DOHH2 (cell line): Measurements from ENCODE around the gene GMDS.

Source experiments
- H3F3A ChIP-seq: fragments of 200-600 bp; sonication (generic), shearing (Covaris generic); 2 replicates; pipeline ENCODE4 v1.6.0; 2016; ENCODE audit warnings: antibody characterized with exemption, mild to moderate bottlenecking; ENCODE audit not compliant: control insufficient read depth, insufficient read depth
- H3K27ac ChIP-seq: fragments of 200-600 bp; sonication (generic); 2 replicates; pipeline ENCODE4 v1.5.1; 2014; ENCODE audit warnings: low read depth, mild to moderate bottlenecking, low read length, moderate library complexity
- H3K27me3 ChIP-seq: fragments of 200-600 bp; sonication (generic); 2 replicates; pipeline ENCODE4 v1.6.1; 2014; ENCODE audit warnings: mild to moderate bottlenecking, low read length, mixed read lengths; ENCODE audit not compliant: control insufficient read depth
- H3K36me3 ChIP-seq: fragments of 200-600 bp; sonication (generic); 2 replicates; pipeline ENCODE4 v1.6.1; 2014; ENCODE audit warnings: mild to moderate bottlenecking, low read length, moderate library complexity, mixed read lengths; ENCODE audit not compliant: control insufficient read depth
- H3K4me1 ChIP-seq: fragments of 200-600 bp; sonication (generic); 2 replicates; pipeline ENCODE4 v1.6.1; 2014; ENCODE audit warnings: mild to moderate bottlenecking, low read length, mixed read lengths; ENCODE audit not compliant: control insufficient read depth
- H3K4me2 ChIP-seq: fragments of 200-600 bp; sonication (generic); 2 replicates; pipeline ENCODE4 v1.6.0; 2014; ENCODE audit warnings: mild to moderate bottlenecking, low read length, moderate library complexity
- H3K4me3 ChIP-seq: fragments of 200-600 bp; sonication (generic); 2 replicates; pipeline ENCODE4 v1.5.1; 2014; ENCODE audit warnings: mild to moderate bottlenecking, low read length, mixed read lengths
- H3K79me2 ChIP-seq: fragments of 200-600 bp; sonication (generic); 2 replicates; pipeline ENCODE4 v1.6.1; 2014; ENCODE audit warnings: mild to moderate bottlenecking, low read length, mixed read lengths; ENCODE audit not compliant: control insufficient read depth
- H3K9me2 ChIP-seq: fragments of 200-600 bp; sonication (generic); replicated peaks from 2 replicates; pipeline ENCODE4 v1.6.1; 2014; ENCODE audit warnings: mild to moderate bottlenecking, low read length, mixed read lengths; ENCODE audit not compliant: control insufficient read depth
- H3K9me3 ChIP-seq: fragments of 200-600 bp; sonication (generic); 2 replicates; pipeline ENCODE4 v1.6.1; 2014; ENCODE audit warnings: antibody characterized with exemption, low read length, mixed read lengths; ENCODE audit not compliant: control insufficient read depth, insufficient read depth
- H4K20me1 ChIP-seq: fragments of 200-600 bp; sonication (generic); 2 replicates; pipeline ENCODE4 v1.6.0; 2014; ENCODE audit warnings: low read depth, mild to moderate bottlenecking, antibody characterized with exemption, low read length, moderate library complexity; ENCODE audit not compliant: control insufficient read depth, insufficient read depth
- CTCF ChIP-seq: fragments of 200-600 bp; sonication (generic); IDR thresholded peaks from one replicate; pipeline ENCODE4 v1.5.1; 2014; ENCODE audit warnings: antibody characterized with exemption, mild to moderate bottlenecking, low read depth, low read length; ENCODE audit not compliant: poor library complexity, severe bottlenecking
- EZH2phosphoT487 ChIP-seq: fragments of 200-600 bp; sonication (generic); IDR thresholded peaks from 2 replicates; pipeline ENCODE4 v1.6.1; 2017; ENCODE audit warnings: borderline replicate concordance, mild to moderate bottlenecking, antibody characterized with exemption, low read length, moderate library complexity, mixed read lengths

The GMDS gene

GRCh38 chr6:2004888-2005287 is 240.5 kb downstream of the GMDS start:
- H3F3A ChIP-seq: no peaks in the 10 kb centered on the region
- peaks cover 12% of the 10 kb centered on the region for H3K4me1 ChIP-seq
- H3K27me3 ChIP-seq: no peaks in the 10 kb centered on the region
- no peaks in the 10 kb centered on the region for H4K20me1 ChIP-seq
- no peak for TF ChIP-seq EZH2phosphoT487
- no peak overlapping the region for H3K27ac ChIP-seq
- no peak overlapping the region for H3K4me3 ChIP-seq
- no peaks in the 10 kb centered on the region for H3K9me3 ChIP-seq
- no peaks in the 10 kb centered on the region for H3K79me2 ChIP-seq
- no peak overlapping the region for H3K4me2 ChIP-seq
- no peaks in the 10 kb centered on the region for H3K9me2 ChIP-seq
- H3K36me3 ChIP-seq: no peaks in the 10 kb centered on the region

- H3K79me2 ChIP-seq: no peaks in the 10 kb centered on the region
- H4K20me1 ChIP-seq: no peaks in the 10 kb centered on the region
- no peaks in the 10 kb centered on the region for H3K9me2 ChIP-seq
- H3K4me3 ChIP-seq: no peak overlapping the region
- no peaks in the 10 kb centered on the region for H3K4me1 ChIP-seq
- H3K4me2 ChIP-seq: no peak overlapping the region
- H3F3A ChIP-seq: no peaks in the 10 kb centered on the region
- H3K27ac ChIP-seq: no peak overlapping the region
- no peaks in the 10 kb centered on the region for H3K36me3 ChIP-seq
- no peaks in the 10 kb centered on the region for H3K9me3 ChIP-seq
- TF ChIP-seq EZH2phosphoT487 (no peak), CTCF (no peak)
- H3K27me3 ChIP-seq: no peaks in the 10 kb centered on the region
These were observed 244.4 kb downstream of the GMDS start for GRCh38 chr6:2000962-2001361.

GRCh38 chr6:1997702-1998101 is 247.7 kb downstream of the GMDS start:
- Histone ChIP-seq H3K27ac (no peak overlapping the region), H3K9me2 (no peaks in the 10 kb centered on the region), H3K79me2 (no peaks in the 10 kb centered on the region), H3F3A (no peaks in the 10 kb centered on the region), H3K36me3 (no peaks in the 10 kb centered on the region), H3K27me3 (no peaks in the 10 kb centered on the region), H3K9me3 (no peaks in the 10 kb centered on the region), H3K4me1 (no peaks in the 10 kb centered on the region), H3K4me2 (no peak overlapping the region), H3K4me3 (no peak overlapping the region), H4K20me1 (no peaks in the 10 kb centered on the region)
- TF ChIP-seq EZH2phosphoT487 (no peak), CTCF (no peak)

GRCh38 chr6:1995636-1996035 is 249.8 kb downstream of the GMDS start:
- Histone ChIP-seq H3K27ac (no peak overlapping the region), H3K4me2 (no peak overlapping the region), H3K9me3 (no peaks in the 10 kb centered on the region)

More at GRCh38 chr6:1995636-1996035, 249.8 kb downstream of the GMDS start:
- no peaks in the 10 kb centered on the region for H3K4me1 ChIP-seq
- TF ChIP-seq CTCF: no peak
- no peak for TF ChIP-seq EZH2phosphoT487
- no peaks in the 10 kb centered on the region for H3K27me3 ChIP-seq
- no peaks in the 10 kb centered on the region for H3F3A ChIP-seq
- H4K20me1 ChIP-seq: no peaks in the 10 kb centered on the region
- H3K36me3 ChIP-seq: no peaks in the 10 kb centered on the region
- H3K79me2 ChIP-seq: no peaks in the 10 kb centered on the region
- H3K4me3 ChIP-seq: no peak overlapping the region
- no peaks in the 10 kb centered on the region for H3K9me2 ChIP-seq
